Breast epithelium (tissue), 4 donors: ENCODE measurements around the gene CITED1. TPM values are rescaled to one million over a fixed set of nuclear protein-coding genes. Genes with fewer than 3 reads are reported as not detected.

ENCODE experiments used
- DNase-seq, 2 donors: peaks; one replicate each; pipeline ENCODE4 v3.0.0-alpha.2; 2019; ENCODE audit warnings: low spot score in 2 of 2
- H3K27ac ChIP-seq, 2 donors: fragments of 200-600 bp; sonication (generic) in 1 of 2; one replicate each; pipeline ENCODE4 v1.5.1; 2016 to 2019; ENCODE audit warnings: mild to moderate bottlenecking in 1 of 2
- H3K27me3 ChIP-seq, 2 donors: fragments of 200-600 bp; sonication (generic) in 1 of 2; one replicate each; pipeline versions ENCODE4 v1.5.1 to v1.6.0; 2017 to 2019; ENCODE audit warnings: control low read depth in 1 of 2, mild to moderate bottlenecking in 1 of 2
- H3K36me3 ChIP-seq: fragments of 200-600 bp; one replicate; pipeline ENCODE4 v1.5.1; 2019
- H3K4me1 ChIP-seq, 2 donors: fragments of 200-600 bp; sonication (generic); one replicate each; pipeline ENCODE4 v1.5.1; 2016 to 2019; ENCODE audit warnings: control low read depth in 1 of 2
- H3K4me3 ChIP-seq, 3 donors: fragments of 200-600 bp; sonication (generic); 1 replicate in 2 of 3; 2 replicates in 1 of 3; pipeline ENCODE4 v1.5.1; 2016 to 2019; ENCODE audit warnings: mild to moderate bottlenecking in 3 of 3, moderate library complexity in 2 of 3
- H3K9me3 ChIP-seq, 2 donors: fragments of 200-600 bp; sonication (generic) in 1 of 2; one replicate each; pipeline ENCODE4 v1.5.1; 2016 to 2019; ENCODE audit warnings: control low read depth in 1 of 2
- CTCF ChIP-seq, 3 donors: fragments of 450-650 bp; IDR thresholded peaks; one replicate each; pipeline ENCODE4 v1.5.1; 2016 to 2017; ENCODE audit warnings: antibody characterized with exemption in 3 of 3, mild to moderate bottlenecking in 3 of 3, moderate library complexity in 3 of 3
- POLR2A ChIP-seq: fragments of 450-650 bp; IDR thresholded peaks from one replicate; pipeline ENCODE4 v1.6.1; 2016; ENCODE audit warnings: antibody characterized with exemption, mild to moderate bottlenecking, moderate library complexity
- POLR2AphosphoS5 ChIP-seq, 3 donors: sonication (generic); formaldehyde crosslinking; IDR thresholded peaks; one replicate each; pipeline ENCODE4 v1.6.1; 2017; ENCODE audit warnings: antibody characterized with exemption in 3 of 3
- intact Hi-C: fragments of 100-400 bp; cut with DNase I; formaldehyde crosslinking; loops from one replicate; pipeline ENCODE4 v1.15.1; 2023; ENCODE audit warnings: low total_unique reads
- total RNA-seq, 3 donors: library from RNA; depleted of rRNA; stranded (reverse); fragments of >200 nt; gene quantifications; one replicate each; pipeline ENCODE4 v1.1.0, GENCODE V29; 2016

CITED1 gene
- total RNA-seq, 3 donors from 2014 or later, result 0.32 to 28.2 (median 24.6) TPM

GRCh38 chrX:72294497-72294896, 11.2 kb downstream of the CITED1 start:
- H3K4me1 ChIP-seq, result no peaks in the 10 kb centered on the region
- H3K4me3 ChIP-seq, result no peak overlapping the region
- TF ChIP-seq CTCF (IDR thresholded peaks at IDR 0.05) (no peak), POLR2AphosphoS5 (IDR thresholded peaks at IDR 0.05) (no peak), POLR2A (no peak)
- peaks cover 0 to 54% of the 10 kb centered on the region in 2 donors for H3K27me3 ChIP-seq
- H3K9me3 ChIP-seq, result no peaks in the 10 kb centered on the region
- H3K36me3 ChIP-seq, result no peaks in the 10 kb centered on the region
- H3K27ac ChIP-seq, result no peak overlapping the region
- no peak for DNase-seq
- intact Hi-C loops, result no loop called here

GRCh38 chrX:72282302-72282701, 23.4 kb downstream of the CITED1 start:
- H3K9me3 ChIP-seq, result no peaks in the 10 kb centered on the region
- H3K4me3 ChIP-seq, result no peak overlapping the region
- no peaks in the 10 kb centered on the region for H3K4me1 ChIP-seq
- no peak for DNase-seq
- intact Hi-C loops, result no loop called here
- H3K27ac ChIP-seq, result no peak overlapping the region
- H3K36me3 ChIP-seq, result no peaks in the 10 kb centered on the region
- H3K27me3 ChIP-seq, result peaks cover 0 to 17% of the 10 kb centered on the region in 2 donors
- no peak for TF ChIP-seq CTCF (IDR thresholded peaks at IDR 0.05)
- TF ChIP-seq POLR2AphosphoS5 (IDR thresholded peaks at IDR 0.05), result no peak
- no peak for TF ChIP-seq POLR2A

- no peak overlapping the region for H3K4me3 ChIP-seq
- peaks cover 0 to 8% of the 10 kb centered on the region in 2 donors for H3K27me3 ChIP-seq
- intact Hi-C loops, result no loop called here
- H3K9me3 ChIP-seq, result no peaks in the 10 kb centered on the region
- TF ChIP-seq CTCF (IDR thresholded peaks at IDR 0.05) (no peak), POLR2A (no peak), POLR2AphosphoS5 (IDR thresholded peaks at IDR 0.05) (no peak)
- no peaks in the 10 kb centered on the region for H3K36me3 ChIP-seq
- no peak overlapping the region for H3K27ac ChIP-seq
- DNase-seq, result no peak
- H3K4me1 ChIP-seq, result peaks cover 0 to 6% of the 10 kb centered on the region in 2 donors
Observed at GRCh38 chrX:72280321-72280845, 25.3 kb downstream of the CITED1 start.

- intact Hi-C loops, result no loop called here
- Histone ChIP-seq H3K9me3 (no peaks in the 10 kb centered on the region), H3K4me1 (peaks cover 0 to 7% of the 10 kb centered on the region in 2 donors), H3K27ac (peak overlapping the region; percentile 92), H3K36me3 (no peaks in the 10 kb centered on the region), H3K4me3 (peak overlapping the region; percentile 63 to 88 (median 76)), H3K27me3 (peaks cover 0 to 8% of the 10 kb centered on the region in 2 donors)
- no peak for TF ChIP-seq POLR2AphosphoS5 (IDR thresholded peaks at IDR 0.05)
- TF ChIP-seq CTCF (IDR thresholded peaks at IDR 0.05), result no peak
- TF ChIP-seq POLR2A, result no peak
- DNase-seq, result no peak
Observed at GRCh38 chrX:72276478-72276953, 29.2 kb downstream of the CITED1 start.

- Histone ChIP-seq H3K4me1 (peaks cover 0 to 7% of the 10 kb centered on the region in 2 donors), H3K36me3 (no peaks in the 10 kb centered on the region), H3K27me3 (peaks cover 0 to 8% of the 10 kb centered on the region in 2 donors), H3K4me3 (peak overlapping the region in 2 of 3 donors; percentile 76 to 88), H3K27ac (peak overlapping the region; percentile 45 to 52), H3K9me3 (no peaks in the 10 kb centered on the region)
- intact Hi-C loops, result no loop called here
- no peak for TF ChIP-seq CTCF (IDR thresholded peaks at IDR 0.05)
- TF ChIP-seq POLR2AphosphoS5 (IDR thresholded peaks at IDR 0.05), result no peak
- TF ChIP-seq POLR2A, result no peak
- DNase-seq, result no peak
Observed at GRCh38 chrX:72274526-72274925, 31.2 kb downstream of the CITED1 start.
